SK-N-SH (cell line): ENCODE data around the gene CCDC50. TPM values are rescaled to one million over a fixed set of nuclear protein-coding genes. Genes with fewer than 3 reads are reported as not detected.

Experiments
- CTCF ChIA-PET: fragments of 300-600, 350-600 bp; formaldehyde crosslinking; extraction: SDS; loops from one replicate; lab custom pipeline; 2021; lab: Yijun Ruan, JAX
- POLR2A ChIA-PET: fragments of 350-600 bp; sonication (Branson Sonifier 250); formaldehyde crosslinking; extraction: SDS; loops from one replicate; lab custom pipeline; 2020; ENCODE audit warnings: antibody characterized with exemption, inconsistent platforms; lab: Yijun Ruan, JAX
- DNase-seq: peaks from one replicate; pipeline ENCODE4 v3.0.0; 2012
- H2AFZ ChIP-seq: fragments of 200-600 bp; sonication (generic); 2 replicates; pipeline ENCODE4 v1.8.1; 2016; ENCODE audit warnings: antibody characterized with exemption, mild to moderate bottlenecking, low read depth
- H3F3A ChIP-seq: fragments of 200-600 bp; sonication (generic); replicated peaks from 2 replicates; pipeline ENCODE3; 2016; ENCODE audit warnings: antibody characterized with exemption, mild to moderate bottlenecking; ENCODE audit not compliant: insufficient read depth
- H3K27ac ChIP-seq, 2 experiments: fragments of 200-500 bp in 1 of 2; fragments of 200-600 bp in 1 of 2; sonication (Bioruptor generic) in 1 of 2; sonication (generic), shearing (Covaris generic) in 1 of 2; 2 replicates each; pipeline versions ENCODE4 v1.5.1 to v1.6.1; 2014 to 2016; ENCODE audit warnings: low read depth in 2 of 2, inconsistent platforms in 1 of 2, low read length in 1 of 2, mild to moderate bottlenecking in 1 of 2, mixed read lengths in 1 of 2
- H3K27me3 ChIP-seq: fragments of 200-600 bp; sonication (generic), shearing (Covaris generic); 2 replicates; pipeline ENCODE4 v1.6.1; 2016; ENCODE audit warnings: mixed run types; ENCODE audit not compliant: insufficient read depth
- H3K36me3 ChIP-seq, 2 experiments: fragments of 200-500 bp in 1 of 2; fragments of 200-600 bp in 1 of 2; sonication (Bioruptor generic) in 1 of 2; sonication (generic) in 1 of 2; replicated peaks in 1 of 2; 2 replicates each; pipeline versions ENCODE3 to v1.5.1; 2014 to 2016; ENCODE audit warnings: low read length in 1 of 2, mild to moderate bottlenecking in 1 of 2; ENCODE audit not compliant: insufficient read depth in 2 of 2, control insufficient read depth in 1 of 2
- H3K4me1 ChIP-seq, 2 experiments: fragments of 200-500 bp in 1 of 2; fragments of 200-600 bp in 1 of 2; sonication (Bioruptor generic) in 1 of 2; sonication (generic), shearing (Covaris generic) in 1 of 2; 2 replicates each; pipeline versions ENCODE4 v1.5.1 to v1.6.1; 2014 to 2016; ENCODE audit warnings: low read depth in 1 of 2, low read length in 1 of 2, mixed run types in 1 of 2; ENCODE audit not compliant: insufficient read depth in 2 of 2, control insufficient read depth in 1 of 2
- H3K4me2 ChIP-seq: fragments of 200-600 bp; sonication (generic), shearing (Covaris generic); 2 replicates; pipeline ENCODE4 v1.6.1; 2017; ENCODE audit warnings: mixed run types
- H3K4me3 ChIP-seq, 2 experiments: fragments of 200-500 bp in 1 of 2; fragments of 200-600 bp in 1 of 2; sonication (Bioruptor generic) in 1 of 2; sonication (generic), shearing (Covaris generic) in 1 of 2; 2 replicates each; pipeline versions ENCODE4 v1.5.1 to v1.8.1; 2014 to 2016; ENCODE audit warnings: low read depth in 2 of 2, inconsistent platforms in 1 of 2, low read length in 1 of 2, mild to moderate bottlenecking in 1 of 2, mixed read lengths in 1 of 2, moderate library complexity in 1 of 2
- H3K79me2 ChIP-seq: fragments of 200-600 bp; sonication (generic); 2 replicates; pipeline ENCODE4 v1.8.1; 2017; ENCODE audit warnings: mild to moderate bottlenecking; ENCODE audit not compliant: insufficient read depth
- H3K9ac ChIP-seq: fragments of 200-600 bp; sonication (generic); 2 replicates; pipeline ENCODE4 v1.6.1; 2017; ENCODE audit warnings: mixed run types
- H3K9me2 ChIP-seq: fragments of 200-600 bp; sonication (generic); 2 replicates; pipeline ENCODE4 v1.6.1; 2017; ENCODE audit warnings: mixed run types
- H3K9me3 ChIP-seq: fragments of 200-600 bp; sonication (generic); 2 replicates; pipeline ENCODE4 v1.6.1; 2017; ENCODE audit warnings: mixed run types, mild to moderate bottlenecking, moderate library complexity
- H4K20me1 ChIP-seq: fragments of 200-600 bp; sonication (generic); 2 replicates; pipeline ENCODE4 v1.6.1; 2017; ENCODE audit warnings: mild to moderate bottlenecking, mixed run types; ENCODE audit not compliant: insufficient read depth
- CTCF ChIP-seq: fragments of 200-600 bp; sonication (generic); IDR thresholded peaks from 2 replicates; pipeline ENCODE4 v1.6.1; 2017; ENCODE audit warnings: antibody characterized with exemption, mild to moderate bottlenecking, moderate library complexity
- EP300 ChIP-seq, 2 experiments: IDR thresholded peaks; 2 replicates each; pipeline versions ENCODE4 v1.4.0 to v1.6.1; 2012; ENCODE audit warnings: borderline replicate concordance in 1 of 2, low read depth in 1 of 2, low read length in 1 of 2
- EZH2phosphoT487 ChIP-seq: fragments of 200-600 bp; sonication (generic); IDR thresholded peaks from 2 replicates; pipeline ENCODE4 v1.6.1; 2017; ENCODE audit warnings: low read depth, mixed run types, mild to moderate bottlenecking, antibody characterized with exemption, moderate library complexity, borderline replicate concordance
- FOSL2 ChIP-seq: IDR thresholded peaks from 2 replicates; pipeline ENCODE4 v1.4.0; 2012; ENCODE audit warnings: low read depth, mild to moderate bottlenecking, moderate library complexity, borderline replicate concordance
- FOXJ3 ChIP-seq: sonication (generic); formaldehyde crosslinking; IDR thresholded peaks from 2 replicates; pipeline ENCODE4 v1.5.1; 2020; ENCODE audit warnings: mild to moderate bottlenecking, missing genetic modification reagents
- GABPA ChIP-seq: IDR thresholded peaks from 2 replicates; pipeline ENCODE4 v1.4.0; 2012; ENCODE audit warnings: low read depth, mild to moderate bottlenecking
- GATA2 ChIP-seq: sonication (generic); formaldehyde crosslinking; IDR thresholded peaks from 2 replicates; pipeline ENCODE4 v1.5.0; 2020; ENCODE audit warnings: mild to moderate bottlenecking, missing genetic modification reagents
- MXI1 ChIP-seq: IDR thresholded peaks from 2 replicates; pipeline ENCODE4 v1.6.1; 2012; ENCODE audit warnings: mild to moderate bottlenecking, low read depth, low read length, improper control_type of control experiment
- NFIC ChIP-seq: IDR thresholded peaks from 2 replicates; pipeline ENCODE4 v1.4.0; 2012; ENCODE audit warnings: borderline replicate concordance
- NRF1 ChIP-seq: IDR thresholded peaks from 2 replicates; pipeline ENCODE4 v1.6.1; 2012; ENCODE audit warnings: low read depth, mild to moderate bottlenecking, low read length
- PBX3 ChIP-seq: IDR thresholded peaks from 2 replicates; pipeline ENCODE4; 2012
- POLR2AphosphoS5 ChIP-seq: IDR thresholded peaks from 2 replicates; pipeline ENCODE4 v1.6.1; 2012; ENCODE audit warnings: low read depth, low read length
- RAD21 ChIP-seq: IDR thresholded peaks from 2 replicates; pipeline ENCODE4 v1.6.1; 2012; ENCODE audit warnings: mild to moderate bottlenecking, low read length
- REST ChIP-seq: IDR thresholded peaks from 2 replicates; pipeline ENCODE4 v1.6.1; 2012; ENCODE audit warnings: mild to moderate bottlenecking, low read depth, low read length, moderate library complexity
- RFX5 ChIP-seq: IDR thresholded peaks from 2 replicates; pipeline ENCODE4 v1.6.1; 2012; ENCODE audit warnings: mild to moderate bottlenecking, improper control_type of control experiment, low read length
- TAF1 ChIP-seq: IDR thresholded peaks from 2 replicates; pipeline ENCODE4 v1.6.1; 2012; ENCODE audit warnings: low read depth, mild to moderate bottlenecking, low read length, moderate library complexity, borderline replicate concordance
- WGBS: methylation state at CpG from one replicate; pipeline ENCODE4 v1.1.6; 2017; ENCODE audit warnings: low lambda C conversion rate; 5-methylcytosine and 5-hydroxymethylcytosine counted together
- polyA plus RNA-seq, 3 experiments: library from polyadenylated mRNA; depleted of rRNA; stranded (reverse); fragments of >200 nt; gene quantifications; 2 replicates each; pipeline ENCODE4 v1.2.3, GENCODE V29; 2012

The CCDC50 gene
- polyA plus RNA-seq, 1 of the 3 experiments (the other 2 are of a cell fraction): 21.9 TPM

- TF ChIP-seq FOXJ3: no peak
- TF ChIP-seq GABPA: no peak
- TF ChIP-seq NRF1: no peak
- no peak for TF ChIP-seq EZH2phosphoT487
- TF ChIP-seq EP300 (IDR thresholded peaks at IDR 0.05; ENCODE audit: borderline replicate concordance in 1 of 2, low read depth in 1 of 2, low read length in 1 of 2): no peak
These were observed 45.8 kb upstream of the CCDC50 start (continued) for GRCh38 chr3:191283400-191283799.

- 54% methylated on average over 4 of the region's 4 CpGs for WGBS
- no peak for DNase-seq
- H3K4me1 ChIP-seq: no peaks in the 10 kb centered on the region
- no peak for TF ChIP-seq CTCF
- H3K27ac ChIP-seq: peak overlapping the region; percentile 48 to 55; a peak in 2 of 4 replicates
- H3K36me3 ChIP-seq: no peaks in the 10 kb centered on the region
- no peak overlapping the region for H3K4me3 ChIP-seq
- H4K20me1 ChIP-seq: no peaks in the 10 kb centered on the region
- peak overlapping the region; percentile 31; the same call in 1 of the 2 replicates for H3K4me2 ChIP-seq
- no peaks in the 10 kb centered on the region for H3K9me3 ChIP-seq
- peaks cover 10% of the 10 kb centered on the region for H3F3A ChIP-seq
- CTCF ChIA-PET: no interaction called here
- no peaks in the 10 kb centered on the region for H3K27me3 ChIP-seq
- peak overlapping the region; percentile 78 for H2AFZ ChIP-seq
- POLR2A ChIA-PET: no interaction called here
- H3K9ac ChIP-seq: no peak overlapping the region
- H3K9me2 ChIP-seq: 0 out of 2 replicates have a peak, but pooled peaks cover 3% of the 10 kb centered on the region
- H3K79me2 ChIP-seq: no peaks in the 10 kb centered on the region
These were observed 38.7 kb upstream of the CCDC50 start for GRCh38 chr3:191290311-191291025.

- CTCF ChIA-PET: no interaction called here
- Histone ChIP-seq H3F3A (peaks cover 10% of the 10 kb centered on the region), H3K36me3 (no peaks in the 10 kb centered on the region), H3K9me3 (no peaks in the 10 kb centered on the region), H3K9me2 (0 out of 2 replicates have a peak, but pooled peaks cover 3% of the 10 kb centered on the region), H4K20me1 (no peaks in the 10 kb centered on the region), H3K4me1 (no peaks in the 10 kb centered on the region), H3K4me2 (no peak overlapping the region), H3K27ac (no peak overlapping the region), H3K79me2 (no peaks in the 10 kb centered on the region), H2AFZ (no peak overlapping the region), H3K4me3 (no peak overlapping the region), H3K27me3 (0 out of 2 replicates have a peak, but pooled peaks cover 8% of the 10 kb centered on the region), H3K9ac (no peak overlapping the region)
- no peak for TF ChIP-seq FOSL2
- TF ChIP-seq REST: no peak
- no peak for TF ChIP-seq POLR2AphosphoS5
- no peak for TF ChIP-seq MXI1
- TF ChIP-seq PBX3: no peak
- TF ChIP-seq FOXJ3: no peak
- TF ChIP-seq NRF1: no peak
- TF ChIP-seq GATA2: no peak
- no peak for TF ChIP-seq TAF1
- no peak for TF ChIP-seq RAD21
- TF ChIP-seq RFX5: no peak
- TF ChIP-seq NFIC: no peak
- WGBS: 54% methylated on average over 5 of the region's 5 CpGs
- POLR2A ChIA-PET: no interaction called here
- DNase-seq: no peak
These were observed 36.8 kb upstream of the CCDC50 start for GRCh38 chr3:191292243-191293015.
